HCT116 (cell line): ENCODE results near the gene TCF15. TPM values are rescaled to one million over a fixed set of nuclear protein-coding genes. Genes with fewer than 3 reads are reported as not detected.

Experiments
- ATAC-seq: fragments of 200-7000 bp; cut with Tn5 transposase; 2 replicates; pipeline ENCODE4 v1.9.1; 2020; ENCODE audit warnings: mild to moderate bottlenecking, moderate library complexity
- BruUV-seq: library from RNA; stranded (reverse); fragments of 400-500 nt; replicated peaks from 2 replicates; lab custom pipeline; 2021; lab: Mats Ljungman, UMichigan
- CTCF ChIA-PET: fragments of 300-600 bp; sonication (Branson Sonifier 250); formaldehyde crosslinking; loops from one replicate; lab custom pipeline; 2021; ENCODE audit warnings: antibody characterized with exemption; lab: Charles Lee
- POLR2A ChIA-PET: fragments of 300-600, 350-600 bp; sonication (Branson Sonifier 250); formaldehyde crosslinking; loops from one replicate; lab custom pipeline; 2021; ENCODE audit warnings: antibody characterized with exemption; lab: Charles Lee
- RAD21 ChIA-PET, 2 experiments: fragments of 300-600 bp; sonication (Branson Sonifier 250); formaldehyde crosslinking; loops; one replicate each; lab custom pipeline; 2023; ENCODE audit warnings: low total read pairs in 2 of 2; ENCODE audit not compliant: uncharacterized antibody in 2 of 2, unreplicated experiment in 2 of 2, low non-redundant PET in 1 of 2; lab: Charles Lee
- DNase-seq: peaks from one replicate; pipeline ENCODE4 v3.0.0-alpha.2; 2010; ENCODE audit warnings: low read depth, low spot score
- H2AFZ ChIP-seq: fragments of 200-600 bp; shearing (Covaris generic), sonication (generic); 2 replicates; pipeline ENCODE4 v1.6.1; 2017; ENCODE audit warnings: low read depth, mixed run types, mixed read lengths, antibody characterized with exemption, low read length; ENCODE audit not compliant: poor library complexity, severe bottlenecking
- H3K27ac ChIP-seq: 2 replicates; pipeline ENCODE4 v1.5.1; 2012; ENCODE audit warnings: low read depth, low read length
- H3K27me3 ChIP-seq: fragments of 200-600 bp; sonication (generic); 2 replicates; pipeline ENCODE4 v1.6.1; 2016; ENCODE audit warnings: mixed run types, low read length, mixed read lengths; ENCODE audit not compliant: insufficient read depth
- H3K36me3 ChIP-seq, 2 experiments: fragments of 200-500 bp in 1 of 2; fragments of 200-600 bp in 1 of 2; sonication (Bioruptor generic) in 1 of 2; sonication (generic) in 1 of 2; 2 replicates each; pipeline versions ENCODE4 v1.5.1 to v1.6.1; 2014 to 2016; ENCODE audit warnings: low read length in 2 of 2, inconsistent platforms in 1 of 2, mixed read lengths in 1 of 2, mixed run types in 1 of 2; ENCODE audit not compliant: insufficient read depth in 2 of 2, control insufficient read depth in 1 of 2
- H3K4me1 ChIP-seq, 2 experiments: fragments of 200-600 bp in 1 of 2; sonication (generic) in 1 of 2; 2 replicates each; pipeline versions ENCODE4 v1.5.1 to v1.6.1; 2012 to 2017; ENCODE audit warnings: low read length in 2 of 2, inconsistent platforms in 1 of 2, mild to moderate bottlenecking in 1 of 2, mixed read lengths in 1 of 2, mixed run types in 1 of 2, moderate library complexity in 1 of 2; ENCODE audit not compliant: insufficient read depth in 2 of 2, control insufficient read depth in 1 of 2
- H3K4me2 ChIP-seq: fragments of 200-600 bp; sonication (generic); 2 replicates; pipeline ENCODE4 v1.6.1; 2017; ENCODE audit warnings: mixed run types, low read length, mixed read lengths
- H3K4me3 ChIP-seq, 2 experiments: fragments of 200-600 bp in 1 of 2; sonication (generic) in 1 of 2; replicated peaks in 1 of 2; 2 replicates each; pipeline ENCODE4 v1.5.1; 2011 to 2016; ENCODE audit warnings: low read length in 2 of 2, control low read depth in 1 of 2, low read depth in 1 of 2, mild to moderate bottlenecking in 1 of 2, mixed read lengths in 1 of 2, mixed run types in 1 of 2
- H3K79me2 ChIP-seq: fragments of 200-600 bp; sonication (generic); 2 replicates; pipeline ENCODE4 v1.6.1; 2017; ENCODE audit warnings: mild to moderate bottlenecking, mixed run types, low read length, moderate library complexity, mixed read lengths; ENCODE audit not compliant: insufficient read depth
- H3K9ac ChIP-seq: fragments of 200-600 bp; sonication (generic); 2 replicates; pipeline ENCODE4 v1.6.1; 2016; ENCODE audit warnings: low read length, mixed read lengths
- H3K9me2 ChIP-seq: fragments of 200-600 bp; sonication (generic), shearing (Covaris generic); 2 replicates; pipeline ENCODE4 v1.6.1; 2017; ENCODE audit warnings: mixed run types, mild to moderate bottlenecking, moderate library complexity; ENCODE audit not compliant: insufficient read depth
- H3K9me3 ChIP-seq, 2 experiments: fragments of 200-500 bp in 1 of 2; fragments of 200-600 bp in 1 of 2; sonication (Bioruptor generic) in 1 of 2; sonication (generic) in 1 of 2; 2 replicates each; pipeline ENCODE4 v1.6.1; 2014 to 2017; ENCODE audit warnings: low read length in 2 of 2, mixed read lengths in 2 of 2, inconsistent platforms in 1 of 2, low read depth in 1 of 2, mild to moderate bottlenecking in 1 of 2, mixed run types in 1 of 2, moderate library complexity in 1 of 2; ENCODE audit not compliant: control insufficient read depth in 1 of 2, insufficient read depth in 1 of 2
- H4K20me1 ChIP-seq: fragments of 200-600 bp; sonication (generic), shearing (Covaris generic); 2 replicates; pipeline ENCODE4 v1.6.1; 2017; ENCODE audit warnings: mixed run types, mild to moderate bottlenecking, moderate library complexity; ENCODE audit not compliant: insufficient read depth
- POLR2AphosphoS5 ChIP-seq: IDR thresholded peaks from 2 replicates; pipeline ENCODE4 v1.6.1; 2011; ENCODE audit warnings: mild to moderate bottlenecking, low read depth, low read length, moderate library complexity
- intact Hi-C: fragments of 100-400 bp; cut with micrococcal nuclease; formaldehyde crosslinking; loops from 2 replicates; pipeline ENCODE4 v1.10.0; 2022
- total RNA-seq: library from RNA; stranded (reverse); gene quantifications from one replicate; pipeline ENCODE4 v1.2.1, GENCODE V29; 2021; ENCODE audit not compliant: unreplicated experiment
- TF ChIP-seq, protein P1 (sequence below): IDR thresholded peaks from 2 replicates; pipeline ENCODE4 v1.6.1; 2012
- TF ChIP-seq, protein P2 (sequence below): IDR thresholded peaks from 2 replicates; pipeline ENCODE4 v1.6.1; 2012; ENCODE audit warnings: low read depth

TCF15 gene
- total RNA-seq, 1 experiment from 2014 or later, result not detected

GRCh38 chr20:609371-609964 lies 641 bp downstream of the TCF15 start (continued):
- TF ChIP-seq, protein P1, sequence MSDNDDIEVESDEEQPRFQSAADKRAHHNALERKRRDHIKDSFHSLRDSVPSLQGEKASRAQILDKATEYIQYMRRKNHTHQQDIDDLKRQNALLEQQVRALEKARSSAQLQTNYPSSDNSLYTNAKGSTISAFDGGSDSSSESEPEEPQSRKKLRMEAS, result no peak

GRCh38 chr20:608970-609369 lies 1.1 kb downstream of the TCF15 start:
- DNase-seq (no peak), ATAC-seq (no peak)
- H2AFZ ChIP-seq, result no peak overlapping the region
- no peak overlapping the region for H3K27ac ChIP-seq
- intact Hi-C loops, result no loop called here
- no peaks in the 10 kb centered on the region for H4K20me1 ChIP-seq
- RAD21 ChIA-PET, result no interaction called here
- H3K9ac ChIP-seq, result no peak overlapping the region
- H3K9me3 ChIP-seq, result no peaks in the 10 kb centered on the region
- peaks cover 0 to 4% of the 10 kb centered on the region in 2 experiments; a peak in 1 of 4 replicates for H3K4me1 ChIP-seq
- POLR2A ChIA-PET, result no interaction called here
- no peaks in the 10 kb centered on the region for H3K79me2 ChIP-seq
- no peak overlapping the region for H3K4me2 ChIP-seq
- no peaks in the 10 kb centered on the region for H3K9me2 ChIP-seq
- no peaks in the 10 kb centered on the region for H3K36me3 ChIP-seq
- TF ChIP-seq POLR2AphosphoS5, result no peak
- TF ChIP-seq, protein P2, sequence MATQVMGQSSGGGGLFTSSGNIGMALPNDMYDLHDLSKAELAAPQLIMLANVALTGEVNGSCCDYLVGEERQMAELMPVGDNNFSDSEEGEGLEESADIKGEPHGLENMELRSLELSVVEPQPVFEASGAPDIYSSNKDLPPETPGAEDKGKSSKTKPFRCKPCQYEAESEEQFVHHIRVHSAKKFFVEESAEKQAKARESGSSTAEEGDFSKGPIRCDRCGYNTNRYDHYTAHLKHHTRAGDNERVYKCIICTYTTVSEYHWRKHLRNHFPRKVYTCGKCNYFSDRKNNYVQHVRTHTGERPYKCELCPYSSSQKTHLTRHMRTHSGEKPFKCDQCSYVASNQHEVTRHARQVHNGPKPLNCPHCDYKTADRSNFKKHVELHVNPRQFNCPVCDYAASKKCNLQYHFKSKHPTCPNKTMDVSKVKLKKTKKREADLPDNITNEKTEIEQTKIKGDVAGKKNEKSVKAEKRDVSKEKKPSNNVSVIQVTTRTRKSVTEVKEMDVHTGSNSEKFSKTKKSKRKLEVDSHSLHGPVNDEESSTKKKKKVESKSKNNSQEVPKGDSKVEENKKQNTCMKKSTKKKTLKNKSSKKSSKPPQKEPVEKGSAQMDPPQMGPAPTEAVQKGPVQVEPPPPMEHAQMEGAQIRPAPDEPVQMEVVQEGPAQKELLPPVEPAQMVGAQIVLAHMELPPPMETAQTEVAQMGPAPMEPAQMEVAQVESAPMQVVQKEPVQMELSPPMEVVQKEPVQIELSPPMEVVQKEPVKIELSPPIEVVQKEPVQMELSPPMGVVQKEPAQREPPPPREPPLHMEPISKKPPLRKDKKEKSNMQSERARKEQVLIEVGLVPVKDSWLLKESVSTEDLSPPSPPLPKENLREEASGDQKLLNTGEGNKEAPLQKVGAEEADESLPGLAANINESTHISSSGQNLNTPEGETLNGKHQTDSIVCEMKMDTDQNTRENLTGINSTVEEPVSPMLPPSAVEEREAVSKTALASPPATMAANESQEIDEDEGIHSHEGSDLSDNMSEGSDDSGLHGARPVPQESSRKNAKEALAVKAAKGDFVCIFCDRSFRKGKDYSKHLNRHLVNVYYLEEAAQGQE, result no peak
- TF ChIP-seq, all 23 proteins: peak for 0
- no peak overlapping the region for H3K4me3 ChIP-seq
- CTCF ChIA-PET, result no interaction called here
- H3K27me3 ChIP-seq, result no peaks in the 10 kb centered on the region
- no TSS peak for BruUV-seq
